Posterior vena cava (tissue), 2 donors: ENCODE data around the gene CALML3. TPM values are rescaled to one million over a fixed set of nuclear protein-coding genes. Genes with fewer than 3 reads are reported as not detected.

Experiments used
- DNase-seq: peaks from one replicate; pipeline ENCODE4 v3.0.0-alpha.2; 2020; ENCODE audit warnings: low spot score
- intact Hi-C, 2 donors: fragments of 100-400 bp; cut with DNase I; formaldehyde crosslinking; loops; one replicate each; pipeline versions ENCODE4 v1.14.1 to v1.14.2; 2022 to 2023
- total RNA-seq, 2 donors: library from RNA; stranded (reverse); fragmentation: NEBNext Ultra II Directional; extraction: Animal tissue kit (Norgen Biotek cat#: 25700); gene quantifications; one replicate each; pipeline ENCODE4 v1.2.1, GENCODE V29; 2021
- donor health status: DM: yes; HTN: yes; CAD: no.
- donor health status: DM: yes; HTN: yes; CAD: no.

The CALML3 gene
- total RNA-seq, 2 donors from 2014 or later = not detected

GRCh38 chr10:5503477-5503835, 21.3 kb upstream of the CALML3 start:
- intact Hi-C loops = no loop called here
- no peak for DNase-seq

- peak; percentile 63 for DNase-seq
- intact Hi-C loops = no loop called here
Measured at GRCh38 chr10:5504146-5505072, 20.4 kb upstream of the CALML3 start.

GRCh38 chr10:5506246-5506645, 18.5 kb upstream of the CALML3 start:
- DNase-seq = peak; percentile 12
- intact Hi-C loops = no loop called here

GRCh38 chr10:5506751-5507648, 17.8 kb upstream of the CALML3 start:
- intact Hi-C loops = no loop called here
- peak; percentile 74 for DNase-seq

GRCh38 chr10:5507649-5508131, 17.1 kb upstream of the CALML3 start:
- intact Hi-C loops = no loop called here
- peak; percentile 78 for DNase-seq

GRCh38 chr10:5508161-5508604, 16.6 kb upstream of the CALML3 start:
- DNase-seq = no peak
- intact Hi-C loops = no loop called here

- peak; percentile 47 for DNase-seq
- intact Hi-C loops = no loop called here
Measured at GRCh38 chr10:5508786-5509185, 16.0 kb upstream of the CALML3 start.

GRCh38 chr10:5509236-5509635, 15.5 kb upstream of the CALML3 start:
- intact Hi-C loops = no loop called here
- DNase-seq = peak; percentile 77

- intact Hi-C loops = no loop called here
- DNase-seq = peak; percentile 47
Measured at GRCh38 chr10:5509691-5510090, 15.1 kb upstream of the CALML3 start.

GRCh38 chr10:5510281-5511072, 14.3 kb upstream of the CALML3 start:
- intact Hi-C loops = no loop called here
- DNase-seq = peak; percentile 64

GRCh38 chr10:5511231-5511884, 13.4 kb upstream of the CALML3 start:
- peak; percentile 67 for DNase-seq
- intact Hi-C loops = no loop called here

GRCh38 chr10:5511885-5512280, 12.9 kb upstream of the CALML3 start:
- intact Hi-C loops = no loop called here
- DNase-seq = peak; percentile 72

- intact Hi-C loops = no loop called here
- DNase-seq = peak; percentile 69
Measured at GRCh38 chr10:5512331-5512730, 12.4 kb upstream of the CALML3 start.

- peak; percentile 34 for DNase-seq
- intact Hi-C loops = no loop called here
Measured at GRCh38 chr10:5512881-5513612, 11.7 kb upstream of the CALML3 start.

GRCh38 chr10:5514226-5514850, 10.4 kb upstream of the CALML3 start:
- intact Hi-C loops = no loop called here
- DNase-seq = peak; percentile 46

GRCh38 chr10:5515948-5516761, 8.6 kb upstream of the CALML3 start:
- intact Hi-C loops = no loop called here
- DNase-seq = peak; percentile 40

- no peak for DNase-seq
Measured at GRCh38 chr10:5517546-5517945, 7.2 kb upstream of the CALML3 start.

More at GRCh38 chr10:5517546-5517945, 7.2 kb upstream of the CALML3 start:
- intact Hi-C loops = no loop called here
